Mesenchymal stem cell (in vitro differentiated cells and primary cell): Measurements from ENCODE around the gene SKAP1.
A peak's percentile ranks its signal among the peaks of the same experiment; 100 is the strongest.

Experiments
- DNase-seq: peaks from one replicate; pipeline ENCODE4 v3.0.0-alpha.2; 2013
- H2AFZ ChIP-seq: one replicate; pipeline ENCODE4 v1.6.1; 2013; ENCODE audit warnings: low read depth, mild to moderate bottlenecking, control low read depth, inconsistent platforms, low read length, moderate library complexity
- H2AK5ac ChIP-seq: 2 replicates; pipeline ENCODE4 v1.6.1; 2013; ENCODE audit warnings: low read length, moderate library complexity, mild to moderate bottlenecking, inconsistent platforms; ENCODE audit not compliant: severe bottlenecking
- H2BK120ac ChIP-seq: one replicate; pipeline ENCODE4 v1.6.1; 2013; ENCODE audit warnings: low read depth, mild to moderate bottlenecking, inconsistent platforms, low read length, moderate library complexity
- H2BK12ac ChIP-seq, 2 experiments: one replicate each; pipeline ENCODE4 v1.6.1; 2013; ENCODE audit warnings: inconsistent platforms in 2 of 2, low read length in 2 of 2, mild to moderate bottlenecking in 2 of 2, moderate library complexity in 2 of 2, control low read depth in 1 of 2
- H2BK15ac ChIP-seq: one replicate; pipeline ENCODE4 v1.6.1; 2013; ENCODE audit warnings: mild to moderate bottlenecking, low read depth, inconsistent platforms; ENCODE audit not compliant: poor library complexity, severe bottlenecking
- H2BK5ac ChIP-seq: 2 replicates; pipeline ENCODE4 v1.6.1; 2013; ENCODE audit warnings: low read depth, mild to moderate bottlenecking, low read length, control low read depth, inconsistent platforms; ENCODE audit not compliant: poor library complexity, severe bottlenecking
- H3K14ac ChIP-seq, 2 experiments: one replicate each; pipeline ENCODE4 v1.6.1; 2013; ENCODE audit warnings: inconsistent platforms in 2 of 2, low read length in 2 of 2, control low read depth in 1 of 2, mild to moderate bottlenecking in 1 of 2, moderate library complexity in 1 of 2
- H3K18ac ChIP-seq, 2 experiments: one replicate each; pipeline ENCODE4 v1.6.1; 2013; ENCODE audit warnings: inconsistent platforms in 2 of 2, low read length in 2 of 2, control low read depth in 1 of 2, low read depth in 1 of 2, mild to moderate bottlenecking in 1 of 2
- H3K23ac ChIP-seq, 2 experiments: one replicate each; pipeline ENCODE4 v1.6.1; 2013; ENCODE audit warnings: inconsistent platforms in 2 of 2, low read length in 2 of 2, mild to moderate bottlenecking in 2 of 2, moderate library complexity in 2 of 2, control low read depth in 1 of 2
- H3K27ac ChIP-seq: 2 replicates; pipeline ENCODE4 v1.5.1; 2013; ENCODE audit warnings: mild to moderate bottlenecking, moderate library complexity, low read length, control low read depth, inconsistent platforms; ENCODE audit not compliant: poor library complexity, severe bottlenecking
- H3K27me3 ChIP-seq, 2 experiments: 2 replicates each; pipeline versions ENCODE4 v1.6.1 to v1.7.0; 2013; ENCODE audit warnings: low read length in 2 of 2, mild to moderate bottlenecking in 2 of 2, moderate library complexity in 2 of 2, control low read depth in 1 of 2, inconsistent platforms in 1 of 2; ENCODE audit not compliant: control insufficient read depth in 1 of 2, insufficient read depth in 1 of 2
- H3K36me3 ChIP-seq, 2 experiments: 2 replicates each; pipeline versions ENCODE4 v1.6.1 to v1.7.0; 2013; ENCODE audit warnings: low read length in 2 of 2, control low read depth in 1 of 2, inconsistent platforms in 1 of 2, low read depth in 1 of 2, mild to moderate bottlenecking in 1 of 2; ENCODE audit not compliant: insufficient read depth in 2 of 2, control insufficient read depth in 1 of 2
- H3K4ac ChIP-seq, 2 experiments: one replicate each; pipeline ENCODE4 v1.6.1; 2013; ENCODE audit warnings: inconsistent platforms in 2 of 2, low read length in 2 of 2, mild to moderate bottlenecking in 2 of 2, moderate library complexity in 2 of 2, control low read depth in 1 of 2, low read depth in 1 of 2
- H3K4me1 ChIP-seq: 2 replicates; pipeline ENCODE4 v1.6.1; 2013; ENCODE audit warnings: low read depth, low read length, control low read depth; ENCODE audit not compliant: control insufficient read depth, insufficient read depth
- H3K4me2 ChIP-seq: 2 replicates; pipeline ENCODE4 v1.6.1; 2013; ENCODE audit warnings: low read length, mild to moderate bottlenecking, inconsistent platforms; ENCODE audit not compliant: poor library complexity, severe bottlenecking
- H3K4me3 ChIP-seq, 2 experiments: 2 replicates each; pipeline versions ENCODE4 v1.5.1 to v1.7.0; 2013; ENCODE audit warnings: low read length in 2 of 2, mild to moderate bottlenecking in 2 of 2, control low read depth in 1 of 2, low read depth in 1 of 2; ENCODE audit not compliant: insufficient read depth in 1 of 2
- H3K79me1 ChIP-seq: replicated peaks from 2 replicates; pipeline ENCODE4 v1.6.1; 2013; ENCODE audit warnings: mild to moderate bottlenecking, control low read depth, low read length, inconsistent platforms; ENCODE audit not compliant: poor library complexity, severe bottlenecking
- H3K9ac ChIP-seq: 2 replicates; pipeline ENCODE4 v1.7.0; 2013; ENCODE audit warnings: mild to moderate bottlenecking, low read length, moderate library complexity
- H3K9me3 ChIP-seq: 2 replicates; pipeline ENCODE4 v1.7.0; 2013; ENCODE audit warnings: mild to moderate bottlenecking, low read length; ENCODE audit not compliant: control insufficient read depth
- H4K8ac ChIP-seq: one replicate; pipeline ENCODE4 v1.6.1; 2013; ENCODE audit warnings: inconsistent platforms, mild to moderate bottlenecking, low read length, moderate library complexity
- H4K91ac ChIP-seq: one replicate; pipeline ENCODE4 v1.6.1; 2013; ENCODE audit warnings: mild to moderate bottlenecking, low read length, inconsistent platforms
- WGBS: methylation state at CpG from one replicate; pipeline ENCODE4 v1.1.7; 2013; ENCODE audit warnings: mixed read lengths; 5-methylcytosine and 5-hydroxymethylcytosine counted together

Gene SKAP1

DNA sequence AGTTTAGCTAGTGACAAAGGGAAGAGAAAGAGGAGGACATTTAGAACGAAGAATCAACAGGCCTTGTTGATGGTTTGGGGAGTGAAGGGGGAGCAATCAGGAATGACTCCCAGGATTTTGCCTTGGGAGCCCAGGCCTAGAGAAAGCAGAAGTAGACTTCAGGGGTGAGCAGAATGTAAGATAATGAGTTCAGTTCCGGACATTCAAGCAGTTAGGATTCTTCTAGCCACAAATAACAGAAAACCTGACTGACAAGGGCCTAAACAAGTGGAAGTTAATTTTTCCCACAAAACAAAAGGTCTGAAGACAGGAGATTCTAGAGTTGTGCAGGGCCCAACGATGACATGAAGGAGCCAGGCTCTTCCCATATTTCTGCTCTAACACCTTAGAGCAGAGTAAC, 45.9 kb downstream of the SKAP1 start:
- Histone ChIP-seq H4K91ac (no peak overlapping the region), H3K4ac (no peak overlapping the region), H3K9ac (no peak overlapping the region), H3K4me2 (no peak overlapping the region), H3K14ac (no peak overlapping the region), H3K36me3 (no peaks in the 10 kb centered on the region), H2AK5ac (no peak overlapping the region), H3K9me3 (no peaks in the 10 kb centered on the region), H2AFZ (no peak overlapping the region), H3K27ac (no peak overlapping the region), H3K4me3 (no peak overlapping the region), H3K4me1 (no peaks in the 10 kb centered on the region), H3K27me3 (peaks cover 11 to 27% of the 10 kb centered on the region in 2 experiments), H2BK12ac (no peak overlapping the region), H3K79me1 (no peaks in the 10 kb centered on the region), H3K23ac (no peak overlapping the region), H2BK15ac (no peak overlapping the region), H3K18ac (no peak overlapping the region), H2BK5ac (no peak overlapping the region), H4K8ac (no peak overlapping the region), H2BK120ac (no peak overlapping the region)
- DNase-seq, result no peak
- WGBS, result 95% methylated on average over 3 of the region's 3 CpGs

DNA sequence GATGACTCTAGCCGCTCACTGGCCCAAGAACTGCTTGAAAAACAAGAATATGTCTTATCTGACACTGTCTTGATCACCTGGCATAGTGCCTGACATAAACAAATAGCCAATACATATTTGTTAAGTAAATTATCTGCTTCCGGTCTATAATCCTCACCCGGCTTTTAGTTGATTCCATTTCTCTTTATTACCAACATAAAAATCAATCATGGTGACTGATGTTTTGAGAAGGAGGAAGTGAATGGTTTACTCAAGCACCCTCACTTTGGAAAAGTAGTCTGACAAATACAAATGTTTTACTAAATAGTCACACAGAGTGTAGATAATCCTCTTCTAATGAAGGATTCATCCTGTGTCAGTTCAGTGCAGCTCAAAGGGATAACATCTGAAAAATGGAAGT, 47.0 kb downstream of the SKAP1 start:
- no peak overlapping the region for H4K91ac ChIP-seq
- H3K9me3 ChIP-seq, result no peaks in the 10 kb centered on the region
- no peak overlapping the region for H2BK15ac ChIP-seq
- WGBS, result 0% methylated on average over 1 of the region's 3 CpGs
- no peak overlapping the region for H3K4ac ChIP-seq
- H2AK5ac ChIP-seq, result no peak overlapping the region
- no peaks in the 10 kb centered on the region for H3K4me1 ChIP-seq
- H2BK5ac ChIP-seq, result no peak overlapping the region
- no peaks in the 10 kb centered on the region for H3K36me3 ChIP-seq
- peak; percentile 43 for DNase-seq
- H3K27me3 ChIP-seq, result peaks cover 21 to 34% of the 10 kb centered on the region in 2 experiments
- H3K79me1 ChIP-seq, result no peaks in the 10 kb centered on the region
- H2AFZ ChIP-seq, result no peak overlapping the region
- H3K18ac ChIP-seq, result no peak overlapping the region
- H3K4me3 ChIP-seq, result no peak overlapping the region
- no peak overlapping the region for H3K9ac ChIP-seq
- H2BK12ac ChIP-seq, result no peak overlapping the region
- H4K8ac ChIP-seq, result no peak overlapping the region
- no peak overlapping the region for H3K27ac ChIP-seq
- H3K14ac ChIP-seq, result no peak overlapping the region
- H3K4me2 ChIP-seq, result no peak overlapping the region
- no peak overlapping the region for H2BK120ac ChIP-seq
- no peak overlapping the region for H3K23ac ChIP-seq

DNA sequence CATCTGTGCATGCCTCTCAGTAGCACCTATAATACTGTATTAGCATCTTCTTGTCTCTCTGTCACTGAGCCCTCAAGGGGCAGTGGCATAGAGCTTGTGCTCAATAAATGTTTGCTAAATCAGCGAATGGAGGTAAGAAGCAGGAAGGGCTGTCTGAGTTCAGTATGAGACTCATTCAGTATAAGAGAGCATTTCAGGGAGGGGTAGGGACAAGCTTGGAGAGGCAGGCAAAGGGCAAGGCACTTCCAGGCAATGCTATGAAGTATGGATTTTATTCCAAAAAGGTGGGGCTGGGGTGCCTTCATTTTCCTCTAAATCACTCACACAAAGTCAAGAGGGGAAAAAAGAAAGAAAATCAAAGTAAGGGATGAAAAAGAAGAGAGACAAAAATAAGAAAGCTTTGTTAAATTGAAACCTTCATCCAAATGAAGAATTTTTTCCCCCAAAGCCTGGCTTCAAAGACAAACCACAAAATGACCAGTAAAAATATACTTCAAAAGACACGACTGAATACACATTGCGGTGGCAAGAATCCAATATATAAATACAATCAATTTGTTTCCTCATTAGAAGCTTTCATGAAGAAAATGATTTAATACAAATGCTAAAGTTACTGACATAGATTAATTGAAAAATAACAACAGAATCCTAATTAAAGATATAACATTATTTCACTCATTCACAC, 51.2 kb downstream of the SKAP1 start:
- Histone ChIP-seq H2AFZ (no peak overlapping the region), H2BK120ac (no peak overlapping the region), H3K4me2 (no peak overlapping the region), H3K4me3 (no peak overlapping the region), H3K79me1 (no peaks in the 10 kb centered on the region), H4K91ac (no peak overlapping the region), H3K4ac (no peak overlapping the region), H3K9me3 (no peaks in the 10 kb centered on the region), H3K36me3 (no peaks in the 10 kb centered on the region), H3K27me3 (peaks cover 11 to 33% of the 10 kb centered on the region in 2 experiments), H3K27ac (no peak overlapping the region), H3K14ac (no peak overlapping the region), H2AK5ac (no peak overlapping the region), H2BK5ac (no peak overlapping the region), H4K8ac (no peak overlapping the region), H2BK15ac (no peak overlapping the region), H3K23ac (no peak overlapping the region), H2BK12ac (no peak overlapping the region), H3K4me1 (no peaks in the 10 kb centered on the region), H3K9ac (no peak overlapping the region), H3K18ac (no peak overlapping the region)
- DNase-seq, result no peak
- 96% methylated on average over 2 of the region's 3 CpGs for whole genome bisulfite sequencing

DNA sequence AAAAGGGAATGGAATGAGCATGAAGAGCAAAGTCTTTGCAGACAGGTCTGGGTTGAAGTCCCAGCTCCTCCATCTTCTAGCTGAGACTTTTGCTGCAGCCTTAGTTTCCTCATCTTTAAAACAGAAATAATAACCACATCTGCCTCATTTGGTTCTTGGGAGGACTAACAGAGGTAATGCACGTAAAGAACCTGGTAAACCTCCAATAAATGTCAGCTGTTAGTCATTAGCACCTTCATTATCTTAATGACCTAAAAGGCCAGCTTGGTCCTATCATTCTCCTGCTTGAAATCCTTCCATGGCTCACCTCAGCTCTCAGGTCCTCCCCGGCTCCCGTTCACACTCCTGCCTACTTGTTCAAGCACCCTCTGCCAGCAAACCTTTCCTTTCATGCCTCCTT, 51.8 kb downstream of the SKAP1 start:
- H2BK15ac ChIP-seq, result no peak overlapping the region
- no peak overlapping the region for H2BK12ac ChIP-seq
- H2AFZ ChIP-seq, result no peak overlapping the region
- no peak overlapping the region for H2BK5ac ChIP-seq
- H3K23ac ChIP-seq, result no peak overlapping the region
- no peak overlapping the region for H2AK5ac ChIP-seq
- H4K8ac ChIP-seq, result no peak overlapping the region
- no peaks in the 10 kb centered on the region for H3K9me3 ChIP-seq
- no peak overlapping the region for H3K14ac ChIP-seq
- no peak overlapping the region for H3K4me2 ChIP-seq
- H3K9ac ChIP-seq, result no peak overlapping the region
- H2BK120ac ChIP-seq, result no peak overlapping the region
- no peak overlapping the region for H3K18ac ChIP-seq
- DNase-seq, result no peak
- peaks cover 11 to 33% of the 10 kb centered on the region in 2 experiments for H3K27me3 ChIP-seq
- H3K4me3 ChIP-seq, result no peak overlapping the region
- no peaks in the 10 kb centered on the region for H3K36me3 ChIP-seq
- no peaks in the 10 kb centered on the region for H3K79me1 ChIP-seq
- H3K4me1 ChIP-seq, result no peaks in the 10 kb centered on the region
- H4K91ac ChIP-seq, result no peak overlapping the region
- H3K27ac ChIP-seq, result no peak overlapping the region
- no peak overlapping the region for H3K4ac ChIP-seq
- 67% methylated on average over 3 of the region's 3 CpGs for WGBS
